Measurements from ENCODE around the gene CNGA4.

CNGA4 gene, protein sequence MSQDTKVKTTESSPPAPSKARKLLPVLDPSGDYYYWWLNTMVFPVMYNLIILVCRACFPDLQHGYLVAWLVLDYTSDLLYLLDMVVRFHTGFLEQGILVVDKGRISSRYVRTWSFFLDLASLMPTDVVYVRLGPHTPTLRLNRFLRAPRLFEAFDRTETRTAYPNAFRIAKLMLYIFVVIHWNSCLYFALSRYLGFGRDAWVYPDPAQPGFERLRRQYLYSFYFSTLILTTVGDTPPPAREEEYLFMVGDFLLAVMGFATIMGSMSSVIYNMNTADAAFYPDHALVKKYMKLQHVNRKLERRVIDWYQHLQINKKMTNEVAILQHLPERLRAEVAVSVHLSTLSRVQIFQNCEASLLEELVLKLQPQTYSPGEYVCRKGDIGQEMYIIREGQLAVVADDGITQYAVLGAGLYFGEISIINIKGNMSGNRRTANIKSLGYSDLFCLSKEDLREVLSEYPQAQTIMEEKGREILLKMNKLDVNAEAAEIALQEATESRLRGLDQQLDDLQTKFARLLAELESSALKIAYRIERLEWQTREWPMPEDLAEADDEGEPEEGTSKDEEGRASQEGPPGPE

GRCh38 chr11:6238902-6239301 lies at the start of gene CNGA4:
Gene CNGA4, plus strand, starts transcription at chr11:6239089. Its CDS starts 118 bp downstream, at chr11:6239207.
- peak; percentile 76 for DNase-seq

- no peak for DNase-seq
These were observed 47.1 kb upstream of the CNGA4 start for GRCh38 chr11:6191742-6192141.

DNA sequence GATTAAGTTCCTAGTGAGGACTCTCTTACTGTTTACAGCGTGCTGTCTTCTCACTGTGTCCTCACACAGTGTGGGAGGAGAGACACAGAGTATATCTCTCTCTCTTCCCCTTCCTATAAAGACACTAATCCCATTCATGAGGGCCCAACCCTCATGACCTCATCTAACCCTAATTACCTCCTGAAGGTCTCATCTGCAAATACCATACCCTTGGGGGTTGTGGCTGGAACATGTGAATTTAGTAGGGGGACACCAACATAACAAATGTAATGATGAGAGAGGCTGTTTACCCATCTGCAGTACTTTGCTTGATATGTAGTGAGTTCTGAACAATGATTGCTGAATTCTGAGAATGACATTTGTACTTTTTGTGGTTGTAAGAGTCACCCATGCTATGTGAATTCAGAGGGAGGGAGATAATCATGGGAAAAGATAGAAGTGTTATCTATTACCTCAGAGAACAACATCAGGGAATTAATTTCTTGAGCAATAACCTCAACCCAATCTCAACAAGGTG lies 44.8 kb upstream of the CNGA4 start:
- DNase-seq: no peak

GRCh38 chr11:6196396-6196795 lies 42.5 kb upstream of the CNGA4 start:
- no peak for DNase-seq

- DNase-seq: peak; percentile 10
These were observed 41.3 kb upstream of the CNGA4 start for GRCh38 chr11:6197466-6198200.

DNA sequence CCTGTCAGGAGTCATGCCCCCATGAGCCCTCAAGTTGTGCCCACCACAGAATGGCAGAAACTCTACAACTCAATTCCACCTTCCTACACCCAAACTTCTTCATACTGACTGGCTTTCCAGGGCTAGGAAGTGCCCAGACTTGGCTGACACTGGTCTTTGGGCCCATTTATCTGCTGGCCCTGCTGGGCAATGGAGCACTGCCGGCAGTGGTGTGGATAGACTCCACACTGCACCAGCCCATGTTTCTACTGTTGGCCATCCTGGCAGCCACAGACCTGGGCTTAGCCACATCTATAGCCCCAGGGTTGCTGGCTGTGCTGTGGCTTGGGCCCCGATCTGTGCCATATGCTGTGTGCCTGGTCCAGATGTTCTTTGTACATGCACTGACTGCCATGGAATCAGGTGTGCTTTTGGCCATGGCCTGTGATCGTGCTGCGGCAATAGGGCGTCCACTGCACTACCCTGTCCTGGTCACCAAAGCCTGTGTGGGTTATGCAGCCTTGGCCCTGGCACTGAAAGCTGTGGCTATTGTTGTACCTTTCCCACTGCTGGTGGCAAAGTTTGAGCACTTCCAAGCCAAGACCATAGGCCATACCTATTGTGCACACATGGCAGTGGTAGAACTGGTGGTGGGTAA lies 39.6 kb upstream of the CNGA4 start, which contains the start of gene OR52W1:
Gene OR52W1 (plus strand): TSS at position 51 of the 637 bp plus-strand sequence. CDS start 0 bp downstream, at position 51.
- DNase-seq: no peak

- DNase-seq: no peak
These were observed 37.9 kb upstream of the CNGA4 start for GRCh38 chr11:6200975-6201374.

DNA sequence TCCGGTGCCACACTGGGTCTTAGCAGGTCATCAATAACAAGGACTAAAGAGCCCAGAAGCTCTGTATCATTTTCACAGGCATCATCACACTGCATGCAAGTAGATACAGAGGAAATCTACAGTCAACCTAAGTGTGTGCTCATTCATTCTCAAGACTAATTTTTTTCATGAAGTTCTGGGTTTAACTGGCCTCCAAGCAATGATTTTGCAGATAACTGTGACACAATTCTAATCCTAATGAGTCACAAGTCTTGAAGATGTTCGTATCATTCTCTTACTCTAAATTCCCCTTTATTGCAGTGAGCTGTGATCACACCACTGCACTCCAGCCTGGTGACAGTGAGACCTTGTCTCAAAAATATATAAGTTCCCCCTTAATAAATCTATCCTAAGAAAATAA lies 37.4 kb upstream of the CNGA4 start:
- no peak for DNase-seq

DNA sequence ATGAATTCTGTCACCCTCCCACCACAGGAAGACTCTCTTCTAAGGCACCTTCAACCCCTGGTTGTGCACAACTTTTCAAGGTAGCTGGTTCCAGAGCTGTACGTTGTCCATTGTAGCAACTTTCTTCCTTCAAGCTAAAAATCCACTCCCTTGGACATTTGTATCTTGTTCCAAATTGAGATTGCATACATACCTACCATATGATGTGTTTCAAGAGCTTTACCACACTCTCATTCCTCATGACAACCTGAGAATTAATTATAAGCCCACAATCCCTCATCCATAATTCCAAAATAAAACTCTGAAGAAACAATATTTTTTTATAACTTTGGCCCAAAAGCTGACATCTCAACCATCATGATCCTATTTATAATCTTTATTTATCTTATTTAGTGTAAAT lies 36.8 kb upstream of the CNGA4 start:
- no peak for DNase-seq

DNA sequence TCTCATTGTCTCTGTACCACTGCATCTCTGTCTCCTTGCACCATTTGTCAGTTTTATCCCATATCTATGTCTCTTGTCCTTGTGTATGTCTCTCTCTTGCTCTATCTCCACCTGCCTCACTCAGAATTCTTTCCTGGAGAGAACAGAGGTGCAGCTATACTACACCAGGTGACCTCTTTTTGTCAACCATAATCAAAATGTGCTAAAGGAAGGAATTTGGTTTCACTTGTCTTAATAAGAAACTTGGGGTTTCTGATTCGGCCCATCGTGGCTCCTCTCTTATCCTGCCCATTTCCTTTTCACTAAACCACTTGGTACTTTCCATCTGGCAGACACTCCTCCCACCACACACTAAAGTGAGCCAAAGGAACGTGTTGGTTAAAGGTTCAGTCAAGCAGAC lies 35.6 kb upstream of the CNGA4 start:
- DNase-seq: no peak

DNA sequence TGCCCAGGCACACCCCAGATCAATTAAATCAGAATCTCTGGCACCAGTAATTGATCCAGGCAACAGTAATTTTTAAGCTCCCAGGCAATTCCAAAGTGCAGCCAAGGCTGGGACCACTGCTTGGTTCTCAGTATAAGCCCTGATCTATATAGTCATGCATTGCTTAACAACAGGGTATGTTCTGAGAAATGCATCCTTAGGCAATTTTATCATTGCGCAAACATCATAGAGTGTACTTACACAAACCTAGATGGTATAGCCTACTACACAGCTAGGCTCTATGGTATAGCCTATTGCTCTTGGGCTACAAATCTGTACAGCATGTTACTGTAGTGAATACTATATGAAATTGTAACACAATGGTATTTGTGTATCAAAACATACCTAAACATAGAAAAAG lies 34.2 kb upstream of the CNGA4 start:
- no peak for DNase-seq

GRCh38 chr11:6205366-6205765 lies 33.5 kb upstream of the CNGA4 start, which contains the start of gene C11orf42:
Gene C11orf42, plus strand, starts transcription at chr11:6205557. Its CDS starts 59 bp downstream, at chr11:6205616.
- no peak for DNase-seq

DNA sequence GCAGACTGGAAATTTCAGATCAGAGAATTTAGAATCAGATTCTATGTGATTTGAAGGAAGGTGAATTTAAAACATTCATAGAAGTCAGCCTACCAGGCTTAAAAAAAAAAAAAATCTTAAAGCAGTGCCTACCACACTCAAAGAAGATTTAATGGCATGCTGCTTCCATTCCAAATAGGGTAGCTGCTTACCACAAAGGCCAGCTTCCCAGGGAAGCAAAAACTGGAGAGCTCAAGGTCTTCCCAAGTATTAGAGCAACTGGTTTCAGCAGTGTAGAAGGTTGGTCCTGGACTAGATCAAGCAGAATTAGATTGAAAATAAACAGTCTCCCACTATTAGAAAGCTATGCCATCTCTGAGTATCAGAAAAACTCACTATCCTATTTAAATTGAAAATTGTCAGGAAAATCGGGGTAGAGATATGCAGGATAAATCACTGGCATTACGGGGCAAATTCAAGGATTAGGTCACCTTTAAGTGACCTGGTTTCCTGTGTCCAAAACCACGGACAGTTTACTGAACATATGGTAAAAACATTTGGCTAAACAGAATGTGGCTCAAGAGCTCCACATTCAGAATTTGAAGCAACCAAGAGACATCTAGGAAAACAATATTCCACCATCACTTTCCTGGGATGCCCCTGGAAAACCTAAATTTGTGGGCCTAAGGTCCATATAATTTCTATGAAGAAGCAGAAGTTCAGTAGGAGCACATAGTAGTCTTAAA lies 32.3 kb upstream of the CNGA4 start:
- DNase-seq: no peak

DNA sequence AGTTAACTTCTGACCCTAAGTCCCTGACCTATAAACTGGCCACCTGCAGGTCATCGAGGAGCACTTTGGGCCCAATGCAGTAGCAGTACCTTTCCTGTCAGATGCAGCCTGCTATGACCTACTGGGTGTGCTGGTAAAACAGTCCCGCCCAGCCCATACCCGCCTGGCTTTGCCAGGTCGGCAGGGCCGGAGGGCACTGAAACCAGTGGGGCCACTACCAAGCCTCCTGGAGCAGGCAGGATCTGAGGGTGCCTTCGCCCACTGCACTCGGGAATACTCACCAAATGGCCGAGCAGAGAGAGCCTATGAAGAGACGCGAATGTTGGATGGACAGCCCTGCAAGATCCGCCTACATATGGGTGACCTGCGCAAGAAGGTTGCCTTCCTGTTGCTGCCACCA lies 29.1 kb upstream of the CNGA4 start:
- no peak for DNase-seq

GRCh38 chr11:6210274-6210955 lies 28.5 kb upstream of the CNGA4 start:
- no peak for DNase-seq

GRCh38 chr11:6214530-6214929 lies 24.4 kb upstream of the CNGA4 start:
- no peak for DNase-seq

- no peak for DNase-seq
These were observed 22.4 kb upstream of the CNGA4 start for GRCh38 chr11:6216501-6216900.

GRCh38 chr11:6217722-6218121 lies 21.2 kb upstream of the CNGA4 start:
- no peak for DNase-seq

DNA sequence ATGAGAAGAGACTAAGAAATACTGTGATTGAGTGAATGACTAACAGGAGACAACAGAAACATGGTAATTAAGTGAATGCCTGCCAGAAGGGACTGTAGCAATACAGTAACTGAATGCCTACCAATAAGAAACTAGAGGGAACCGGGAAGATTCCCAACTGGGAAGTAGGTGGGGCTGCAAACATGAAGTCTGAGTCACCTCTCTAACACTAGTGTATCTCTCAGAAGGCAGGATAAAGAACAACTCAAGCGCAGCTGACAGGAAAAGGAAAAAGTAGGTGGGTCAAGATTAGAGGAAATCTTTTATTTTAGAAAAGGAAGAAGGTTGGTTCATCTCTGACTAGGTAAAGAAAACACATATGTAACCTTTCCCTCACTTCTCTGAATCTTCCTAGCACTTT lies 19.5 kb upstream of the CNGA4 start:
- DNase-seq: peak; percentile 5

DNA sequence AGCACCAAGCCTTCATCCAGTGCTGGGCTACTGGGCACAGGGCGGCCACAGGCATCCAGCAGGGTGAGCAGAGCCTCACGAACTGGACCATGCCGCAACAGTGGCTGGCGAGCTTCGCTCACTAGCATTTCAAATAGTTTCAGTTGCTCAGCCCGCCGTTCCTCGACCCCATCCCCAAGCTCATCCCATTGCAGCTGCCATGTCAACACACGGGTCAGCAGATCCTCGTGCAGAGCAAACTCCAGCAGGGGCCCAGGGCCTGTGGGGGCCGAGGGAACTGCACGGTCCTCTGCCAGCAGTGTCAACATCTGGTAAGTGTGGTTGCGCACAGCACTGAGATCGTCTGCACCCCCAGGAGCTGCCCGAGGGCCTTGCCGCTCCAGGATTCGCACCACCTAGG lies 15.0 kb upstream of the CNGA4 start:
- DNase-seq: no peak

- no peak for DNase-seq
These were observed 14.5 kb upstream of the CNGA4 start for GRCh38 chr11:6224421-6224820.

GRCh38 chr11:6225024-6225423 lies 13.9 kb upstream of the CNGA4 start:
- no peak for DNase-seq
